ENCODE measurements around the gene SLC8A1. TPM values are rescaled to one million over a fixed set of nuclear protein-coding genes. Genes with fewer than 3 reads are reported as not detected.

The SLC8A1 gene
- total and polyA plus RNA-seq, 10 of the 15 experiments (the other 5 are each of a cell fraction or from before 2014, with no cell fraction given): under 0.01 to 1.2 (median 0.01) TPM; not detected in 3

DNA sequence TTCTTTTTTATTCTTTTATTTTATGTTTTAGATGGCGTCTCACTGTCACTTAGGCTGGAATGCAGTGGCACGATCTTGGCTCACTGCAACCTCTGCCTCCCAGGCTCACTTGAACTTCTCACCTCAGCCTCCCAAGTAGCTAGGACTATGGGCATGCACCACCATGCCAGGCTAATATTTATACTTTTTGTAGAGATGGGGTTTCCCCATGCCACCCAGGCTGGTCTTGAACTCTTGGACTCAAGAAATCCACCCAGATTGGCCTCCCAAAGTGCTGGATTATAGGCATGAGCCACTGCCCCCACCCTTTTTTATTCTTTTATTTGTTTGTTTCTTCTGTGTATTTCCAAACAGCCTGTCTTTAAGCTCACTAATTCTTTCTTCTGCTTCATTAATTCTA, 366.1 kb downstream of the SLC8A1 start:
- H3K27me3 ChIP-seq (replicated peaks in 1 of 2; ENCODE audit: control insufficient read depth in 2 of 2, insufficient read depth in 2 of 2, low read length in 1 of 2): no peaks in the 10 kb centered on the region
- ChIA-PET POLR2A (no interaction called here), RAD21 (ENCODE audit: unreplicated experiment) (no interaction called here), SMC1A (ENCODE audit: uncharacterized antibody, unreplicated experiment) (interaction anchor here (1.2 to 1.6 kb wide), 2 partner anchors 12 to 14 kb away, joined by 4 read pairs; no protein-coding TSS in a partner anchor), CTCF (no interaction called here)
- no TSS peak for BruUV-seq (replicated peaks)
- in situ Hi-C loops (cut with MboI) (no loop called here), intact Hi-C loops (cut with micrococcal nuclease; ENCODE audit: unreplicated experiment) (no loop called here)
- H3K4me3 ChIP-seq: no peak overlapping the region
- H3K36me3 ChIP-seq (ENCODE audit: control insufficient read depth in 2 of 2, insufficient read depth in 2 of 2, low read length in 1 of 2): no peaks in the 10 kb centered on the region
- H3K27ac ChIP-seq (ENCODE audit: control insufficient read depth, insufficient read depth): no peak overlapping the region
- H4K20me1 ChIP-seq (ENCODE audit: control insufficient read depth, insufficient read depth): no peaks in the 10 kb centered on the region
- H3K4me1 ChIP-seq (ENCODE audit: control insufficient read depth, insufficient read depth, low read length): no peaks in the 10 kb centered on the region
- H2AFZ ChIP-seq (ENCODE audit: control insufficient read depth, low read depth, low read length): no peak overlapping the region
- no peaks in the 10 kb centered on the region for H3K9me3 ChIP-seq (replicated peaks; ENCODE audit: control insufficient read depth, insufficient read depth, low read length)
- no peak overlapping the region for H3K4me2 ChIP-seq (ENCODE audit: control insufficient read depth, insufficient read depth)
- no peak for ATAC-seq
- no peak overlapping the region for H3K9ac ChIP-seq (ENCODE audit: control insufficient read depth, insufficient read depth, low read length)
- no peaks in the 10 kb centered on the region for H3K79me2 ChIP-seq (ENCODE audit: control insufficient read depth, insufficient read depth, low read length)
- WGBS (ENCODE audit: insufficient coverage, insufficient replicate concordance, low lambda C conversion rate, missing lambda C conversion rate): 0% methylated on average over 2 of the region's 2 CpGs
- no peak for FAIRE-seq
- DNase-seq (ENCODE audit: low read depth, low spot score): no peak
- no peak for TF ChIP-seq STAT3 (IDR thresholded peaks at IDR 0.05; ENCODE audit: low read depth, low read length)
- TF ChIP-seq PAX5 (IDR thresholded peaks at IDR 0.05; ENCODE audit: borderline replicate concordance, low read depth, low read length): no peak
- no peak for TF ChIP-seq E2F4 (IDR thresholded peaks at IDR 0.05; ENCODE audit: low read depth, low read length)
- TF ChIP-seq NRF1 (conservative IDR thresholded peaks at IDR 0.05; ENCODE audit: low read depth, low read length): no peak
- TF ChIP-seq, protein P1, sequence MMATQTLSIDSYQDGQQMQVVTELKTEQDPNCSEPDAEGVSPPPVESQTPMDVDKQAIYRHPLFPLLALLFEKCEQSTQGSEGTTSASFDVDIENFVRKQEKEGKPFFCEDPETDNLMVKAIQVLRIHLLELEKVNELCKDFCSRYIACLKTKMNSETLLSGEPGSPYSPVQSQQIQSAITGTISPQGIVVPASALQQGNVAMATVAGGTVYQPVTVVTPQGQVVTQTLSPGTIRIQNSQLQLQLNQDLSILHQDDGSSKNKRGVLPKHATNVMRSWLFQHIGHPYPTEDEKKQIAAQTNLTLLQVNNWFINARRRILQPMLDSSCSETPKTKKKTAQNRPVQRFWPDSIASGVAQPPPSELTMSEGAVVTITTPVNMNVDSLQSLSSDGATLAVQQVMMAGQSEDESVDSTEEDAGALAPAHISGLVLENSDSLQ (IDR thresholded peaks at IDR 0.05): no peak
- no peak for TF ChIP-seq ZNF217 (IDR thresholded peaks at IDR 0.05)
- no peak for TF ChIP-seq TCF7 (IDR thresholded peaks at IDR 0.05; ENCODE audit: borderline replicate concordance)
- TF ChIP-seq NFYA (IDR thresholded peaks at IDR 0.05; ENCODE audit: borderline replicate concordance, low read depth, low read length): no peak
- no peak for TF ChIP-seq RAD51 (IDR thresholded peaks at IDR 0.05)
- no peak for TF ChIP-seq EED (IDR thresholded peaks at IDR 0.05; ENCODE audit: low read depth)
- TF ChIP-seq IRF5 (IDR thresholded peaks at IDR 0.05; ENCODE audit: borderline replicate concordance): no peak
- TF ChIP-seq, protein P2, sequence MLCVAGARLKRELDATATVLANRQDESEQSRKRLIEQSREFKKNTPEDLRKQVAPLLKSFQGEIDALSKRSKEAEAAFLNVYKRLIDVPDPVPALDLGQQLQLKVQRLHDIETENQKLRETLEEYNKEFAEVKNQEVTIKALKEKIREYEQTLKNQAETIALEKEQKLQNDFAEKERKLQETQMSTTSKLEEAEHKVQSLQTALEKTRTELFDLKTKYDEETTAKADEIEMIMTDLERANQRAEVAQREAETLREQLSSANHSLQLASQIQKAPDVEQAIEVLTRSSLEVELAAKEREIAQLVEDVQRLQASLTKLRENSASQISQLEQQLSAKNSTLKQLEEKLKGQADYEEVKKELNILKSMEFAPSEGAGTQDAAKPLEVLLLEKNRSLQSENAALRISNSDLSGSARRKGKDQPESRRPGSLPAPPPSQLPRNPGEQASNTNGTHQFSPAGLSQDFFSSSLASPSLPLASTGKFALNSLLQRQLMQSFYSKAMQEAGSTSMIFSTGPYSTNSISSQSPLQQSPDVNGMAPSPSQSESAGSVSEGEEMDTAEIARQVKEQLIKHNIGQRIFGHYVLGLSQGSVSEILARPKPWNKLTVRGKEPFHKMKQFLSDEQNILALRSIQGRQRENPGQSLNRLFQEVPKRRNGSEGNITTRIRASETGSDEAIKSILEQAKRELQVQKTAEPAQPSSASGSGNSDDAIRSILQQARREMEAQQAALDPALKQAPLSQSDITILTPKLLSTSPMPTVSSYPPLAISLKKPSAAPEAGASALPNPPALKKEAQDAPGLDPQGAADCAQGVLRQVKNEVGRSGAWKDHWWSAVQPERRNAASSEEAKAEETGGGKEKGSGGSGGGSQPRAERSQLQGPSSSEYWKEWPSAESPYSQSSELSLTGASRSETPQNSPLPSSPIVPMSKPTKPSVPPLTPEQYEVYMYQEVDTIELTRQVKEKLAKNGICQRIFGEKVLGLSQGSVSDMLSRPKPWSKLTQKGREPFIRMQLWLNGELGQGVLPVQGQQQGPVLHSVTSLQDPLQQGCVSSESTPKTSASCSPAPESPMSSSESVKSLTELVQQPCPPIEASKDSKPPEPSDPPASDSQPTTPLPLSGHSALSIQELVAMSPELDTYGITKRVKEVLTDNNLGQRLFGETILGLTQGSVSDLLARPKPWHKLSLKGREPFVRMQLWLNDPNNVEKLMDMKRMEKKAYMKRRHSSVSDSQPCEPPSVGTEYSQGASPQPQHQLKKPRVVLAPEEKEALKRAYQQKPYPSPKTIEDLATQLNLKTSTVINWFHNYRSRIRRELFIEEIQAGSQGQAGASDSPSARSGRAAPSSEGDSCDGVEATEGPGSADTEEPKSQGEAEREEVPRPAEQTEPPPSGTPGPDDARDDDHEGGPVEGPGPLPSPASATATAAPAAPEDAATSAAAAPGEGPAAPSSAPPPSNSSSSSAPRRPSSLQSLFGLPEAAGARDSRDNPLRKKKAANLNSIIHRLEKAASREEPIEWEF (IDR thresholded peaks at IDR 0.05; ENCODE audit: insufficient replicate concordance, low read depth, low read length): no peak
- no peak for TF ChIP-seq BACH1 (IDR thresholded peaks at IDR 0.05; ENCODE audit: borderline replicate concordance)

All from GM12878 (cell line).